Head of caudate nucleus (tissue), 42 donors: ENCODE data around the gene ZNF787.
"Not testable (repeated sequence)": the region's sequence is repeated elsewhere in the genome, so short reads cannot be mapped to it uniquely, and the experiment has no call there.

Experiments
- DNase-seq, 42 donors: peaks; one replicate each; pipeline versions ENCODE4 v3.0.0 to v3.0.0-alpha.2; 2020 to 2021; ENCODE audit warnings: mixed read lengths in 7 of 42
- intact Hi-C: fragments of 100-400 bp; cut with DNase I; formaldehyde crosslinking; loops from one replicate; pipeline ENCODE4 v1.15.0; 2022

ZNF787 gene

GRCh38 chr19:56098237-56098636 is 22.9 kb downstream of the ZNF787 start:
- intact Hi-C loops, DNase-seq: not testable (repeated sequence)

GRCh38 chr19:56097776-56098175 is 23.3 kb downstream of the ZNF787 start:
- no peak for DNase-seq
- intact Hi-C loops, result no loop called here

GRCh38 chr19:56097306-56097705 is 23.8 kb downstream of the ZNF787 start:
- intact Hi-C loops, result no loop called here
- no peak for DNase-seq

- DNase-seq, result no peak
- intact Hi-C loops, result no loop called here
Measured at GRCh38 chr19:56096665-56097064, 24.4 kb downstream of the ZNF787 start.

GRCh38 chr19:56094449-56094848 is 26.6 kb downstream of the ZNF787 start:
- intact Hi-C loops, result no loop called here
- peak in 7 of 42 donors; percentile 36 to 60 (median 51) for DNase-seq

- intact Hi-C loops, result no loop called here
- DNase-seq, result no peak
Measured at GRCh38 chr19:56092685-56093631, 28.1 kb downstream of the ZNF787 start.

- intact Hi-C loops, result no loop called here
- no peak for DNase-seq
Measured at GRCh38 chr19:56091751-56092546, 29.1 kb downstream of the ZNF787 start.

GRCh38 chr19:56091066-56091490 is 30.0 kb downstream of the ZNF787 start:
- DNase-seq, result peak in 40 of 42 donors; percentile 31 to 90 (median 66)
- intact Hi-C loops, result no loop called here

- intact Hi-C loops, result no loop called here
Measured at GRCh38 chr19:56089344-56089743, 31.8 kb downstream of the ZNF787 start.

GRCh38 chr19:56088497-56089215 is 32.4 kb downstream of the ZNF787 start:
- DNase-seq, result no peak
- intact Hi-C loops, result no loop called here

More at GRCh38 chr19:56089344-56089743, 31.8 kb downstream of the ZNF787 start:
- no peak for DNase-seq

GRCh38 chr19:56087647-56088496 is 33.2 kb downstream of the ZNF787 start:
- intact Hi-C loops, result no loop called here
- DNase-seq, result no peak

- no peak for DNase-seq
- intact Hi-C loops, result no loop called here
Measured at GRCh38 chr19:56086671-56087430, 34.2 kb downstream of the ZNF787 start.

GRCh38 chr19:56085571-56086275 is 35.4 kb downstream of the ZNF787 start:
- intact Hi-C loops, result no loop called here
- no peak for DNase-seq

GRCh38 chr19:56084835-56085536 is 36.1 kb downstream of the ZNF787 start:
- intact Hi-C loops, result no loop called here
- DNase-seq, result no peak

GRCh38 chr19:56083668-56084067 is 37.4 kb downstream of the ZNF787 start:
- intact Hi-C loops, result no loop called here

GRCh38 chr19:56080669-56081401 is 40.3 kb downstream of the ZNF787 start:
- peak; percentile 49 to 89 (median 76) for DNase-seq
- intact Hi-C loops, result no loop called here

More at GRCh38 chr19:56083668-56084067, 37.4 kb downstream of the ZNF787 start:
- DNase-seq, result no peak
